ENCODE measurements around the gene VIM.

DNA sequence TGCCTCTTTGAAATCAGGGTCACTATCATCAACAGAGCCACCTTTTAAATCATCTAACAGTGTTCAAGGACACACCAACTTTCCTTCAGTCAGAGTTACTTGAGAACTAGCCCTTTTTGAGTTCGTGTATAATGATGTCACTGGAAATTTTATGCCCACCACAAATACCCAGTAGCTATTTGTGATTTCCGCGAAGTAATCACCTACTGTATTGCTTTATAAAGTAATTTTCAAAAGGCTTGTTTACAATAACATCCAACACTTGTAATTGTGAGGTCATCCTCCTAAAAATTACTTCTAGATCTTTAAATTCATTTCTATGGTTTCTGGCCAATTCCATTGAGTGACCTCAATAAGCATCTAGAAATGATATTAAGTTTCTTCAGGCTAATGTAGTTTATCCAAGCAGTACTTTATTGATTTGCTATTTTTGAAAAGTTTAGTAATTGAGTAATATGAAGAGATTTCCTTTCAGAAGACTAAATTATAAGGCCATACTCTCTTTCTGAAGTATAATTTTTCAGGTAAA, 39.3 kb upstream of the VIM start:
- no peak for TF ChIP-seq TRIM28 (IDR thresholded peaks at IDR 0.05; ENCODE audit: borderline replicate concordance, low read length)
- TF ChIP-seq, protein P1, sequence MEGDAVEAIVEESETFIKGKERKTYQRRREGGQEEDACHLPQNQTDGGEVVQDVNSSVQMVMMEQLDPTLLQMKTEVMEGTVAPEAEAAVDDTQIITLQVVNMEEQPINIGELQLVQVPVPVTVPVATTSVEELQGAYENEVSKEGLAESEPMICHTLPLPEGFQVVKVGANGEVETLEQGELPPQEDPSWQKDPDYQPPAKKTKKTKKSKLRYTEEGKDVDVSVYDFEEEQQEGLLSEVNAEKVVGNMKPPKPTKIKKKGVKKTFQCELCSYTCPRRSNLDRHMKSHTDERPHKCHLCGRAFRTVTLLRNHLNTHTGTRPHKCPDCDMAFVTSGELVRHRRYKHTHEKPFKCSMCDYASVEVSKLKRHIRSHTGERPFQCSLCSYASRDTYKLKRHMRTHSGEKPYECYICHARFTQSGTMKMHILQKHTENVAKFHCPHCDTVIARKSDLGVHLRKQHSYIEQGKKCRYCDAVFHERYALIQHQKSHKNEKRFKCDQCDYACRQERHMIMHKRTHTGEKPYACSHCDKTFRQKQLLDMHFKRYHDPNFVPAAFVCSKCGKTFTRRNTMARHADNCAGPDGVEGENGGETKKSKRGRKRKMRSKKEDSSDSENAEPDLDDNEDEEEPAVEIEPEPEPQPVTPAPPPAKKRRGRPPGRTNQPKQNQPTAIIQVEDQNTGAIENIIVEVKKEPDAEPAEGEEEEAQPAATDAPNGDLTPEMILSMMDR (tag by site-specific recombination; IDR thresholded peaks at IDR 0.05), result no peak
- TF ChIP-seq BCL11A (tag by site-specific recombination; IDR thresholded peaks at IDR 0.05; ENCODE audit: low read depth), result no peak
- TF ChIP-seq ZNF600 (tag by site-specific recombination; IDR thresholded peaks at IDR 0.05), result no peak
- TF ChIP-seq GLI4 (tag by site-specific recombination; IDR thresholded peaks at IDR 0.05), result no peak
- no peak for TF ChIP-seq ZNF510 (tag by site-specific recombination; IDR thresholded peaks at IDR 0.05; ENCODE audit: insufficient replicate concordance)
- TF ChIP-seq ZNF423 (tag by site-specific recombination; IDR thresholded peaks at IDR 0.05), result no peak

All from HEK293 (cell line).